Mucosa of rectum (tissue), 2 donors: ENCODE measurements around the gene KLHL3.

Experiments
- H3K27ac ChIP-seq, 2 donors: one replicate each; pipeline ENCODE4 v1.7.0; 2013; ENCODE audit warnings: inconsistent platforms in 2 of 2, low read depth in 2 of 2, low read length in 2 of 2
- H3K27me3 ChIP-seq, 2 donors: one replicate each; pipeline ENCODE4 v1.7.0; 2013; ENCODE audit warnings: low read length in 2 of 2; ENCODE audit not compliant: control insufficient read depth in 2 of 2, insufficient read depth in 2 of 2
- H3K36me3 ChIP-seq, 2 donors: one replicate each; pipeline ENCODE4 v1.7.0; 2013; ENCODE audit warnings: low read length in 2 of 2; ENCODE audit not compliant: control insufficient read depth in 2 of 2, insufficient read depth in 2 of 2
- H3K4me1 ChIP-seq, 2 donors: one replicate each; pipeline ENCODE4 v1.7.0; 2013; ENCODE audit warnings: low read length in 2 of 2, mild to moderate bottlenecking in 1 of 2; ENCODE audit not compliant: control insufficient read depth in 2 of 2, insufficient read depth in 2 of 2
- H3K4me3 ChIP-seq, 2 donors: one replicate each; pipeline ENCODE4 v1.7.0; 2013; ENCODE audit warnings: low read length in 2 of 2
- H3K9ac ChIP-seq, 2 donors: one replicate each; pipeline ENCODE4 v1.7.0; 2013; ENCODE audit warnings: low read length in 2 of 2, low read depth in 1 of 2, mild to moderate bottlenecking in 1 of 2
- H3K9me3 ChIP-seq, 2 donors: one replicate each; pipeline ENCODE4 v1.7.0; 2013; ENCODE audit warnings: low read length in 2 of 2; ENCODE audit not compliant: control insufficient read depth in 2 of 2
- donor health status: healthy.
- donor health status: Normal muscosa, but diverticular disease.

Gene KLHL3

GRCh38 chr5:137615171-137615775 lies 120.6 kb downstream of the KLHL3 start:
- no peak overlapping the region for H3K9ac ChIP-seq
- no peaks in the 10 kb centered on the region for H3K9me3 ChIP-seq
- no peaks in the 10 kb centered on the region for H3K4me1 ChIP-seq
- H3K27me3 ChIP-seq, result no peaks in the 10 kb centered on the region
- H3K36me3 ChIP-seq, result no peaks in the 10 kb centered on the region
- H3K4me3 ChIP-seq, result no peak overlapping the region
- H3K27ac ChIP-seq, result no peak overlapping the region

- no peaks in the 10 kb centered on the region for H3K4me1 ChIP-seq
- no peak overlapping the region for H3K27ac ChIP-seq
- no peaks in the 10 kb centered on the region for H3K9me3 ChIP-seq
- H3K4me3 ChIP-seq, result no peak overlapping the region
- H3K27me3 ChIP-seq, result no peaks in the 10 kb centered on the region
- no peaks in the 10 kb centered on the region for H3K36me3 ChIP-seq
- no peak overlapping the region for H3K9ac ChIP-seq
Measured at GRCh38 chr5:137613554-137614265, 122.2 kb downstream of the KLHL3 start.

- Histone ChIP-seq H3K27ac (no peak overlapping the region), H3K36me3 (no peaks in the 10 kb centered on the region), H3K4me3 (no peak overlapping the region), H3K9me3 (no peaks in the 10 kb centered on the region), H3K27me3 (no peaks in the 10 kb centered on the region), H3K4me1 (no peaks in the 10 kb centered on the region), H3K9ac (no peak overlapping the region)
Measured at GRCh38 chr5:137612576-137612975, 123.3 kb downstream of the KLHL3 start.

- H3K27ac ChIP-seq, result no peak overlapping the region
- no peaks in the 10 kb centered on the region for H3K27me3 ChIP-seq
- H3K4me3 ChIP-seq, result no peak overlapping the region
- no peaks in the 10 kb centered on the region for H3K36me3 ChIP-seq
- no peak overlapping the region for H3K9ac ChIP-seq
- no peaks in the 10 kb centered on the region for H3K4me1 ChIP-seq
- H3K9me3 ChIP-seq, result no peaks in the 10 kb centered on the region
Measured at GRCh38 chr5:137611794-137612435, 124.0 kb downstream of the KLHL3 start.

- H3K9me3 ChIP-seq, result no peaks in the 10 kb centered on the region
- no peak overlapping the region for H3K9ac ChIP-seq
- no peaks in the 10 kb centered on the region for H3K36me3 ChIP-seq
- no peak overlapping the region for H3K4me3 ChIP-seq
- no peaks in the 10 kb centered on the region for H3K4me1 ChIP-seq
- no peak overlapping the region for H3K27ac ChIP-seq
- peaks cover 0 to 2% of the 10 kb centered on the region in 2 donors for H3K27me3 ChIP-seq
Measured at GRCh38 chr5:137611011-137611580, 124.8 kb downstream of the KLHL3 start.

GRCh38 chr5:137610598-137610997 lies 125.3 kb downstream of the KLHL3 start:
- no peak overlapping the region for H3K9ac ChIP-seq
- no peak overlapping the region for H3K4me3 ChIP-seq
- no peak overlapping the region for H3K27ac ChIP-seq
- no peaks in the 10 kb centered on the region for H3K36me3 ChIP-seq
- H3K9me3 ChIP-seq, result no peaks in the 10 kb centered on the region
- H3K4me1 ChIP-seq, result no peaks in the 10 kb centered on the region
- H3K27me3 ChIP-seq, result peaks cover 0 to 4% of the 10 kb centered on the region in 2 donors

- H3K9me3 ChIP-seq, result no peaks in the 10 kb centered on the region
- H3K27me3 ChIP-seq, result peaks cover 0 to 8% of the 10 kb centered on the region in 2 donors
- H3K36me3 ChIP-seq, result no peaks in the 10 kb centered on the region
- H3K4me3 ChIP-seq, result no peak overlapping the region
- H3K4me1 ChIP-seq, result no peaks in the 10 kb centered on the region
- no peak overlapping the region for H3K9ac ChIP-seq
- no peak overlapping the region for H3K27ac ChIP-seq
Measured at GRCh38 chr5:137609127-137609526, 126.8 kb downstream of the KLHL3 start.

- Histone ChIP-seq H3K36me3 (no peaks in the 10 kb centered on the region), H3K9me3 (no peaks in the 10 kb centered on the region), H3K9ac (no peak overlapping the region), H3K27me3 (peaks cover 0 to 8% of the 10 kb centered on the region in 2 donors), H3K4me1 (no peaks in the 10 kb centered on the region), H3K27ac (no peak overlapping the region), H3K4me3 (no peak overlapping the region)
Measured at GRCh38 chr5:137607771-137608170, 128.1 kb downstream of the KLHL3 start.

GRCh38 chr5:137606401-137606800 lies 129.5 kb downstream of the KLHL3 start:
- Histone ChIP-seq H3K4me1 (no peaks in the 10 kb centered on the region), H3K9ac (no peak overlapping the region), H3K4me3 (no peak overlapping the region), H3K9me3 (no peaks in the 10 kb centered on the region), H3K27ac (no peak overlapping the region), H3K36me3 (no peaks in the 10 kb centered on the region), H3K27me3 (peaks cover 0 to 8% of the 10 kb centered on the region in 2 donors)

GRCh38 chr5:137605411-137605810 lies 130.5 kb downstream of the KLHL3 start:
- H3K4me3 ChIP-seq, result no peak overlapping the region
- H3K9me3 ChIP-seq, result no peaks in the 10 kb centered on the region
- H3K27ac ChIP-seq, result no peak overlapping the region
- no peaks in the 10 kb centered on the region for H3K4me1 ChIP-seq
- H3K27me3 ChIP-seq, result peaks cover 0 to 8% of the 10 kb centered on the region in 2 donors
- no peak overlapping the region for H3K9ac ChIP-seq
- no peaks in the 10 kb centered on the region for H3K36me3 ChIP-seq
